Right hindlimb (tissue), 1 donor: ENCODE results near the gene ALPL.

ENCODE experiments used
- DNase-seq: peaks from one replicate; pipeline ENCODE4 v3.0.0-alpha.2; 2018

Gene ALPL

DNA sequence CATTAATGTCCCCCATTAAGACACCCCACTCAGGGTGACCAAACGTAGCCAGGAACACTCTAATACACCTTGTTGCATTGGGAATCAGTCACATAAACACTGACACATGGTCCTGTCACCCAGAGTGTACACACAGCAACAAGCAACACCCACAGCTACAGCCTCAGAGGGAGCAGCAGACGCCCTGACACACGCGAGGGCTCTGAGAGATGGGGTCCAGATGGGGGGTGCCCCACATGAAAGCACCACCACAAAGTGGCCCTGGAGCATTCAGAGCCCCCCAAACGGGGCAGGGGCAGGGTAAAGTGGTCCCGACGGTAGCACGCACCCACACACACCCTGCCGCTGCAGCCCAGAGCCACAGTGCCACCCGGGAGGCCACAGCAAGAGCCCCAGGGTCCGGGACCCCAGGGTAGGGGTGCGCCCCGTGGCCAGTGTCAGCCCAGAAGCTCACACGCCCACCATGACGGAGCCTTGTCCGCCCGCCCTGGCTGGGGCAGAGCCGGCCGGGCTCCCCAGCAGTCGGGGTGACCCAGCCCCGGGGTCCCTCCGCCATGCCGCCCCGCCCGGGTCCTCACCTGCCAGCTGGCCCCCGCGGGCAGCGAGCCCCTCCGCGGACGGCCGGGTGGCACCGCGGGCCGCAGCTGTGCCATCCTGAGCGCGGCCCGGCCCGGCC, 112.7 kb downstream of the ALPL start:
- no peak for DNase-seq

DNA sequence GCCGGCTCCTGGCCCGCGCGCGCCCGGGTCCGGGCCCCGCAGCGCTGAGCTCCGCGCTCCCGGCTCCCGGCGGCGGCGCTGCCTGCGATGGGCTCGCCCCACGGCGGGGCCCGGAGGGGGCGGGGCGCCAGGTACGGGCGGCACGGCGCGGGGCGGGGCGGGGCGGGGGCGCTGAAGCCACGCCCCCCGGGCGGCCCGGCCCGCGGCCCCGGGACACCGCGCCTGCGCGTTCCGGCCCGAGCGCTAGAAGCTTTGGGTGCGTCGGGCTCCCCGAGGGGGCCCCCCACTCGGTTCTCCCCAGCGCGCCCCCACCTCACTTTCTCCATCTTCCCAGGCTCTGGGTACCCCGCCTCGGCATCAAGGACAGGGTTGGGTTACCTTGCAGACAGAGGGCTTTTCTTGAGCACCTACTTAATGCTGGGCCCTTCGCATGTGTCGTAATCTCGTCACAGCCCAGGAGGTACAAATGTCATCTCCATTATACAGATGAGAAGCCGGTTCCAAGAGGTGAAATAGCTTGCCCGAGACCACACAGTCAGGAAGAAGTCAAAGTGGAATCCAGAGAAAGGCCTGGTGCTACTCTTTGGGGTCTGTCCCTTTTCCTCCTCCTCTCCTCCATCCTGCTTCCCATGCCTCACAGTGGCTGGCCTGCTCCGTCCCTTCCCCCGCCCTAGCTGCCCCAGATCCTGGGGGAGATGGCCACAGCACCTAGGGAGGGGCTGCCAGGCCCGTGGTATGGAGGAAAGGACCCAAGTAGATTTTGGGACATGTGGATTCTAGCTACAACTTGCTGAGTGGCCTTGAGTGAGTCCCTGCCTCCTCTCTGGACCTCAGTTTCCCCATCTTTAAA, 113.5 kb downstream of the ALPL start:
- no peak for DNase-seq

DNA sequence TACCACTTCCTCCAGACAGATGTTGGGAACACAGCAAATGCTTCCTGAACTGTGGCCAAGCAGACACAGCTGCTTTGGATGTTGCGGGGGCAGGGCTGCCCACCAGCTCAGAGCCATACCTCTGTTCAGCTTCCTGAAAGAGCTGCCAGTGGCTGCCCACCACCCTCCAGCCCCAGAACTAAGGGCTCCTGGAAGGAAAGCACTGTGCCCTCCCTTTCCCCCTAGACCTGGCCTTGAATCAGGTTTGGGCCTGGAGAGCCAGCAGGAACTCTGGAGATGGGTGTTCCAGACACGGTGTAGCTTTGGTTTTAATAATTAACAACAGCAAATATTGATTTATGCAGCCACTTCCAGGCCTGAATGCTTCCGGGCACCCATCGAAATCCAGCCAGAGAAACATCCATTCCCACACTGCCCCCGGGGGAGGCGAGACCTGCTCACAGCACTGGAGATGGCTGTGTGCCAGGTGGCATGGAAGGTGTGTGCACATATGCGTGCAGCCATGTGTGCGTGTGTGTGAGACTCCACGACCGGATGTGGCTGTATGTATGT, 114.3 kb downstream of the ALPL start:
- peak; percentile 58 for DNase-seq

DNA sequence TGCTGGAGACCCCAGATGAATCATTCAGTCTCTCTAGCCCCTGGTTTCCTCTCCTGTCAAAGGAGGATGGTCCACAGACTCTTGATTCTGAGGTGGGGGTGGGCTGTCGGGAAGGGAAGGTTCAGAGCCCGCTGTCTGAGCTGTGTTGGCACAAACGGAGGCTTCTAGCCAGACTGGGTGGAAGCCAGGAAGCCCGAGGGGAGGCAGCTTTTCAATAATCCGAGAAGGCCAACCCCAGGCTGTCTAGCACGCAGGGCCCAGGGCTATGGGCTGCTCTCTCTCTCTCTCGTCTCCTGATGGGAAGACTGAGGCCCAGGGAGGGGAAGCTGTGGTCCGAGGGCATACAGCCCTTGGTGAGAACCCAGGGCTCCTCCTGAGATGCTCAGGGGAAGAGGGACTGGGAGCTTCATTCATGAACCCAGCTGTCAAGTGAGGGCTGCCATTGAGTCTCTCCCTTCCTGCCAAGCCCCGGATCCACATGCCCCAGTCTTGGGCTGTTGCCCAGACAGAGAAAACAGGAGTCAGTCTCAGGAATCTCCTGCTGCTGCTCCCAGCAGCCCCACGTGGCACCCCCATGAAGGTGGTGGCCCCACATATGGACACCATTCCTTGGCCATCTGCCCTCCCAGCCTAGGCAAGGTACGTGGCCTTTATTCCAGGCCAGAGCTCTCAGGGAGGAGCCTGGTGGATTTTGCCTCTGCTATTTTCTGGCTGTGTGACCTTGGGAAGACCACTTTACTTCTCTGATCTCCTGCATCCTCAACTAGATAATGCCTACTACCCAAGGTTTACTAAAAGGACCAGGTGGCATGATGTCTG, 115.6 kb downstream of the ALPL start:
- DNase-seq, result peak; percentile 69

DNA sequence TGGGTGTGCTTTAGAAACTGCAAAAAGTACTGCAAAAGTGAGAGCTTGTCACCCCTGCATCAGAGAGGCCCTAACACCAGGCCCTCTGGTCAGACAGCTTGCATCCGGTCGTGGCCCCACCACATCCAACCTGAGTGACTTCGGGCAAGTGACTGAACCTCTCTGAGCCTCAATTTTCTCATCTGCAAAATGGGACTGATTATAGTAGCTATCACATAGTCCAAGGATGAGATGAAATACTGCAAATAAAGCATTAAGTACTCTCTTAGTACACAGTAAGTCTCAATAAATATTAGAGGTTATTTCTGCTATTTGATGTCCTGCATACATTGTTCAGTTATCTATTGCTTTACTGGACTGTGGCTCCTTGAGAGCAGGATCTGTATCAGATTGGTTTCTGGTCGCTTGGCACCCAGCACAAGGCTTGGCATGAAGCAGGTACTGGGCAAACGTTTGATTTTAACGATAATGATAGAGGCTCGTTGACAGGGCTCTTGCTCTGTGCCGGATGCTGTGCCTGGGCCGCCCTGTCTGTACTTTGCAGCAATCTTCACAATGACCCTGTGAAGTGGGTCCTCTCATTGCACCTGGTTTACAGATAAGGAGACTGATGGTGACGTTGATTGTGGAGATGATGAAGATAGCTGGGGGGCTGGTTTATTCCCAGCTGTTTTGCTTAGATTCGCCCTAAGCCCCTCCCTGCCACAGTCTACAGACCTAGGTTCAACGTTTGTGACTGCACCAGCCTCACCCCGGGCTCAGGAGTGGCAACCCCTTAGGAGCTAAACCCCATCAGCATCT, 116.4 kb downstream of the ALPL start:
- DNase-seq, result no peak

DNA sequence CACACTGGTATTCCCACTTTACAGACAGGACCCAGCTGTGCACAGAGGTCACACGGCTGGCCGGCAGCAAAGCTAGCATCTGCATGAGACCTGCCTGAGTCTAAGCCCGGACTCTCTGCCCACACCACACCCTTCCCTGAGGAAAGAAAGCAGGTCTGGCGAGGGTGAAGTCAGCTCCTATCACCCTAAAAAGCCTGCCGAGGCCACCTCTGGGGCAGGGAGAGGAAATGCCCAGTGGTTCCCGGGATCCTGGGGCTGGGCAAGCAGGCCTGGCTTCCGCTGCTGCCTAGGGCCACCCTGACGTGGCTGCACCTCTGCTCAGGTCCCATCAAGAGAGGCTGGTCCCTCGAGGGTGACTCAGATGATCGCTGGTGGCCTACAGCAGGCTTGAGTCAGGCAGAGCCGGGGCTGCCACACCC, 117.7 kb downstream of the ALPL start:
- DNase-seq, result no peak
